GM23338 (cell line): ENCODE data around the gene IRF5. TPM values are rescaled to one million over a fixed set of nuclear protein-coding genes. Genes with fewer than 3 reads are reported as not detected.

ENCODE experiments used
- ATAC-seq: fragments of 200-7000 bp; cut with Tn5 transposase; 3 replicates; pipeline ENCODE4 v1.9.1; 2020
- DNase-seq: peaks from one replicate; pipeline ENCODE4 v3.0.0-alpha.2; 2015; ENCODE audit warnings: low spot score
- H2AFZ ChIP-seq: fragments of 200-600 bp; sonication (generic); 2 replicates; pipeline ENCODE4 v1.8.0; 2016; ENCODE audit warnings: antibody characterized with exemption, mild to moderate bottlenecking, moderate library complexity
- H3F3A ChIP-seq: fragments of 200-600 bp; sonication (generic); replicated peaks from 2 replicates; pipeline ENCODE4 v1.8.0; 2017; ENCODE audit warnings: antibody characterized with exemption, mixed run types, low read depth
- H3K27ac ChIP-seq: fragments of 200-600 bp; sonication (generic); 2 replicates; pipeline ENCODE4 v1.6.1; 2016; ENCODE audit warnings: low read depth
- H3K27me3 ChIP-seq: fragments of 200-600 bp; sonication (generic); 2 replicates; pipeline ENCODE4 v1.8.0; 2016; ENCODE audit warnings: mild to moderate bottlenecking, mixed run types, moderate library complexity; ENCODE audit not compliant: insufficient read depth
- H3K36me3 ChIP-seq: fragments of 200-600 bp; sonication (generic); 2 replicates; pipeline ENCODE4 v1.8.0; 2016; ENCODE audit warnings: mild to moderate bottlenecking; ENCODE audit not compliant: insufficient read depth
- H3K4me1 ChIP-seq: fragments of 200-600 bp; sonication (generic); 2 replicates; pipeline ENCODE4 v1.8.0; 2016; ENCODE audit warnings: mild to moderate bottlenecking, moderate library complexity; ENCODE audit not compliant: insufficient read depth
- H3K4me2 ChIP-seq: fragments of 200-600 bp; sonication (generic); 2 replicates; pipeline ENCODE4 v1.7.1; 2017; ENCODE audit warnings: mixed run types
- H3K4me3 ChIP-seq: fragments of 200-600 bp; sonication (generic); 2 replicates; pipeline ENCODE4 v1.6.1; 2016; ENCODE audit warnings: mixed run types
- H3K79me2 ChIP-seq: fragments of 200-600 bp; sonication (generic); replicated peaks from 2 replicates; pipeline ENCODE4 v1.8.0; 2017; ENCODE audit warnings: mild to moderate bottlenecking; ENCODE audit not compliant: insufficient read depth
- H3K9me2 ChIP-seq: fragments of 200-600 bp; sonication (generic); 2 replicates; pipeline ENCODE4 v1.8.0; 2017; ENCODE audit not compliant: insufficient read depth
- H4K20me1 ChIP-seq: fragments of 200-600 bp; sonication (generic); replicated peaks from 2 replicates; pipeline ENCODE4 v1.8.0; 2017; ENCODE audit warnings: mild to moderate bottlenecking; ENCODE audit not compliant: insufficient read depth
- H3K27ac Mint-ChIP-seq: 2 replicates; pipeline ENCODE4 v1.8.0; 2020; ENCODE audit warnings: inconsistent platforms, mild to moderate bottlenecking, moderate library complexity, mixed read lengths
- H3K27me3 Mint-ChIP-seq: 3 replicates; pipeline ENCODE4 v1.8.0; 2022; ENCODE audit warnings: low read depth, mild to moderate bottlenecking, moderate library complexity, mixed read lengths, inconsistent platforms; ENCODE audit not compliant: insufficient read depth, poor library complexity
- H3K36me3 Mint-ChIP-seq: 3 replicates; pipeline ENCODE4 v1.8.0; 2021; ENCODE audit warnings: low read depth, mild to moderate bottlenecking, inconsistent platforms, moderate library complexity, mixed read lengths
- H3K4me1 Mint-ChIP-seq: 3 replicates; pipeline ENCODE4 v1.8.0; 2020; ENCODE audit warnings: mild to moderate bottlenecking, inconsistent platforms, mixed read lengths
- H3K4me3 Mint-ChIP-seq: 3 replicates; pipeline ENCODE4 v1.8.0; 2021; ENCODE audit warnings: moderate library complexity, mild to moderate bottlenecking, inconsistent platforms, mixed read lengths
- H3K9me3 Mint-ChIP-seq: 3 replicates; pipeline ENCODE4 v1.8.0; 2020; ENCODE audit warnings: moderate library complexity, mild to moderate bottlenecking, inconsistent platforms, mixed read lengths
- CREB1 ChIP-seq: fragments of 250-450 bp; sonication (Bioruptor Pico); IDR thresholded peaks from 2 replicates; pipeline ENCODE4 v1.5.0; 2020; ENCODE audit warnings: low read depth, mild to moderate bottlenecking, moderate library complexity
- CTCF ChIP-seq, 2 experiments: fragments of 200-600 bp in 1 of 2; sonication (generic) in 1 of 2; conservative IDR thresholded peaks; 2 replicates each; pipeline versions ENCODE4 v1.5.1 to v1.6.1; 2016 to 2017; ENCODE audit warnings: antibody characterized with exemption in 2 of 2, low read depth in 2 of 2, mild to moderate bottlenecking in 2 of 2, moderate library complexity in 1 of 2
- ETS1 ChIP-seq: IDR thresholded peaks from 2 replicates; pipeline ENCODE4 v1.6.1; 2016; ENCODE audit warnings: antibody characterized with exemption
- EZH2 ChIP-seq: fragments of 200-600 bp; sonication (generic); IDR thresholded peaks from one replicate; pipeline ENCODE4 v1.8.0; 2017; ENCODE audit warnings: antibody characterized with exemption, mild to moderate bottlenecking, low read depth; ENCODE audit not compliant: unreplicated experiment
- EZH2phosphoT487 ChIP-seq: fragments of 200-600 bp; sonication (generic); IDR thresholded peaks from one replicate; pipeline ENCODE4 v1.8.1; 2018; ENCODE audit warnings: antibody characterized with exemption; ENCODE audit not compliant: unreplicated experiment
- POLR2AphosphoS5 ChIP-seq: IDR thresholded peaks from 2 replicates; pipeline ENCODE4 v1.6.1; 2016; ENCODE audit warnings: antibody characterized with exemption, low read depth
- STAT1 ChIP-seq: IDR thresholded peaks from one replicate; pipeline ENCODE4 v1.6.1; 2016; ENCODE audit warnings: antibody characterized with exemption; ENCODE audit not compliant: unreplicated experiment
- ZNF114 ChIP-seq: fragments of 250-450 bp; sonication (Bioruptor Pico); IDR thresholded peaks from 2 replicates; pipeline ENCODE4 v1.5.0; 2020; ENCODE audit warnings: mild to moderate bottlenecking, moderate library complexity
- ZNF462 ChIP-seq: fragments of 250-450 bp; sonication (Bioruptor Pico); IDR thresholded peaks from 2 replicates; pipeline ENCODE4 v1.5.0; 2020; ENCODE audit warnings: mild to moderate bottlenecking, moderate library complexity
- polyA plus RNA-seq: library from polyadenylated mRNA; unstranded; fragments of >200 nt; fragmentation: Nextera tagmentation; extraction: Ambion mirVana; gene quantifications from 2 replicates; pipeline ENCODE4 v1.2.1, GENCODE V29; 2016
- total RNA-seq: library from RNA; depleted of rRNA; stranded (reverse); fragments of >200 nt; shearing (Covaris generic); gene quantifications from 2 replicates; pipeline ENCODE4 v1.2.3, GENCODE V29; 2014

Gene IRF5
- total and polyA plus RNA-seq, 2 experiments from 2014 or later, result 0.37 to 3.7 TPM

- H3K4me3 ChIP-seq, result peak overlapping the region; percentile 76; the same call in 1 of the 2 replicates
- H3K4me3 Mint-ChIP-seq, result peak overlapping the region; percentile 78
- H4K20me1 ChIP-seq, result no peaks in the 10 kb centered on the region
- H3K27me3 Mint-ChIP-seq, result peaks cover 56% of the 10 kb centered on the region
- TF ChIP-seq STAT1, result no peak
- peaks cover 80% of the 10 kb centered on the region for H3K27me3 ChIP-seq
- H3K79me2 ChIP-seq, result no peaks in the 10 kb centered on the region
- ATAC-seq (peak; percentile 22), DNase-seq (peak; percentile 77)
- H3K9me2 ChIP-seq, result no peaks in the 10 kb centered on the region
- H3F3A ChIP-seq, result peaks cover 6% of the 10 kb centered on the region
- H3K4me1 Mint-ChIP-seq, result peaks cover 31% of the 10 kb centered on the region
- no peak overlapping the region for H3K27ac ChIP-seq
- peaks cover 24% of the 10 kb centered on the region for H3K4me1 ChIP-seq
- H3K9me3 Mint-ChIP-seq, result no peaks in the 10 kb centered on the region; the same call in 2 of the 3 replicates
- peak overlapping the region; percentile 85 for H2AFZ ChIP-seq
- H3K4me2 ChIP-seq, result peak overlapping the region; percentile 93
- no peaks in the 10 kb centered on the region; the same call in 2 of the 3 replicates for H3K36me3 Mint-ChIP-seq
- no peaks in the 10 kb centered on the region for H3K36me3 ChIP-seq
- H3K27ac Mint-ChIP-seq, result no peak overlapping the region
Measured at GRCh38 chr7:128911423-128912031, 26.2 kb upstream of the IRF5 start.

- Histone ChIP-seq H3K4me1 (peaks cover 24% of the 10 kb centered on the region), H3K36me3 (no peaks in the 10 kb centered on the region), H2AFZ (no peak overlapping the region), H3K79me2 (no peaks in the 10 kb centered on the region), H3K27ac (no peak overlapping the region), H3K27me3 (peaks cover 88% of the 10 kb centered on the region), H4K20me1 (no peaks in the 10 kb centered on the region), H3K9me2 (no peaks in the 10 kb centered on the region), H3K4me3 (no peak overlapping the region), H3F3A (peaks cover 8% of the 10 kb centered on the region), H3K4me2 (no peak overlapping the region)
- no peak for ATAC-seq
- DNase-seq, result no peak
- peaks cover 63% of the 10 kb centered on the region for H3K27me3 Mint-ChIP-seq
- no peaks in the 10 kb centered on the region; the same call in 2 of the 3 replicates for H3K36me3 Mint-ChIP-seq
- H3K27ac Mint-ChIP-seq, result no peak overlapping the region
- H3K9me3 Mint-ChIP-seq, result no peaks in the 10 kb centered on the region; the same call in 2 of the 3 replicates
- no peak overlapping the region; the same call in 2 of the 3 replicates for H3K4me3 Mint-ChIP-seq
- peaks cover 31% of the 10 kb centered on the region for H3K4me1 Mint-ChIP-seq
- TF ChIP-seq CTCF (conservative IDR thresholded peaks at IDR 0.05; ENCODE audit: low read depth in 2 of 2) (no peak), ZNF114 (CRISPR knock-in tag) (no peak), ZNF462 (CRISPR knock-in tag) (no peak), ETS1 (no peak), CREB1 (CRISPR knock-in tag) (no peak), EZH2phosphoT487 (no peak), STAT1 (no peak), EZH2 (no peak), POLR2AphosphoS5 (no peak)
Measured at GRCh38 chr7:128912281-128912680, 25.4 kb upstream of the IRF5 start.
